Lower lobe of right lung (tissue), 2 donors: ENCODE results near the gene TDRD3. TPM values are rescaled to one million over a fixed set of nuclear protein-coding genes. Genes with fewer than 3 reads are reported as not detected.

Experiments
- ATAC-seq, 2 donors: fragments of 200-7000 bp; cut with Tn5 transposase; one replicate each; pipeline ENCODE4 v1.9.1; 2020 to 2022; ENCODE audit warnings: mild to moderate bottlenecking in 2 of 2, moderate library complexity in 2 of 2
- DNase-seq: peaks from one replicate; pipeline ENCODE4 v3.0.0-alpha.2; 2020
- H3K27ac ChIP-seq: fragments of 200-600 bp; one replicate; pipeline ENCODE4 v1.8.0; 2022
- H3K27me3 ChIP-seq: fragments of 200-600 bp; one replicate; pipeline ENCODE4 v1.8.0; 2022; ENCODE audit warnings: low read depth
- H3K36me3 ChIP-seq: fragments of 200-600 bp; one replicate; pipeline ENCODE4 v1.8.0; 2022; ENCODE audit warnings: mild to moderate bottlenecking
- H3K4me1 ChIP-seq: fragments of 200-600 bp; one replicate; pipeline ENCODE4 v1.8.0; 2022
- H3K4me3 ChIP-seq: fragments of 200-600 bp; one replicate; pipeline ENCODE4 v1.8.0; 2022; ENCODE audit warnings: mild to moderate bottlenecking
- H3K9me3 ChIP-seq: fragments of 200-600 bp; one replicate; pipeline ENCODE4 v1.8.0; 2022
- intact Hi-C: fragments of 100-400 bp; cut with DNase I; formaldehyde crosslinking; loops from one replicate; pipeline ENCODE4 v1.11.0; 2022
- total RNA-seq: library from RNA; stranded (reverse); fragmentation: NEBNext Ultra II Directional; extraction: Animal tissue kit (Norgen Biotek cat#: 25700); gene quantifications from one replicate; pipeline ENCODE4 v1.2.1, GENCODE V29; 2021
- TF ChIP-seq, protein P1 (sequence below): fragments of 200-600 bp; IDR thresholded peaks from one replicate; pipeline ENCODE4 v1.8.0; 2022; ENCODE audit warnings: antibody characterized with exemption, mild to moderate bottlenecking
- donor health status: DM: no; HTN: yes; CAD: no; lungs with severe emphysema.

Gene TDRD3
- total RNA-seq, 1 donor from 2014 or later, result 27.0 TPM

DNA sequence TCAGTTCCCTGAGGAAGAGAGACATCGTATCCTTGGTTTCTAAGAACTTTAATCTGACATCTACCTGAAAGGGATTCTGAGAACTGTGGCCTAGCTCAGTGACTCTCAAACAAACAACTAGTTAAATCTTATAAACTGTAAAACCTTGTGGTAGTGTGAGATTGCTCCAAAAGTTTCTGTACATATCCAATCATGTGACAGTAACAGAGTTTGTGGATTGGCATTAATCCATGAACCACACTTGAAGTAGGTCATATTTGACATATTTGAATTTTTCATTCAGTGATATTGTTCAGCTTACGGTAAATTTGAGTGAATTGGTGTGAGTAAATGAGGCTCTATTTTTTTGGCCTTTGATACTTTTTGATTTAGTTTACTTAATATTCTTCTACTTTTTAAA lies 15.0 kb downstream of the TDRD3 start:
- TF ChIP-seq, protein P1, sequence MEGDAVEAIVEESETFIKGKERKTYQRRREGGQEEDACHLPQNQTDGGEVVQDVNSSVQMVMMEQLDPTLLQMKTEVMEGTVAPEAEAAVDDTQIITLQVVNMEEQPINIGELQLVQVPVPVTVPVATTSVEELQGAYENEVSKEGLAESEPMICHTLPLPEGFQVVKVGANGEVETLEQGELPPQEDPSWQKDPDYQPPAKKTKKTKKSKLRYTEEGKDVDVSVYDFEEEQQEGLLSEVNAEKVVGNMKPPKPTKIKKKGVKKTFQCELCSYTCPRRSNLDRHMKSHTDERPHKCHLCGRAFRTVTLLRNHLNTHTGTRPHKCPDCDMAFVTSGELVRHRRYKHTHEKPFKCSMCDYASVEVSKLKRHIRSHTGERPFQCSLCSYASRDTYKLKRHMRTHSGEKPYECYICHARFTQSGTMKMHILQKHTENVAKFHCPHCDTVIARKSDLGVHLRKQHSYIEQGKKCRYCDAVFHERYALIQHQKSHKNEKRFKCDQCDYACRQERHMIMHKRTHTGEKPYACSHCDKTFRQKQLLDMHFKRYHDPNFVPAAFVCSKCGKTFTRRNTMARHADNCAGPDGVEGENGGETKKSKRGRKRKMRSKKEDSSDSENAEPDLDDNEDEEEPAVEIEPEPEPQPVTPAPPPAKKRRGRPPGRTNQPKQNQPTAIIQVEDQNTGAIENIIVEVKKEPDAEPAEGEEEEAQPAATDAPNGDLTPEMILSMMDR, result no peak
- Histone ChIP-seq H3K4me3 (no peak overlapping the region), H3K9me3 (no peaks in the 10 kb centered on the region), H3K4me1 (peaks cover 19% of the 10 kb centered on the region), H3K36me3 (no peaks in the 10 kb centered on the region), H3K27ac (no peak overlapping the region), H3K27me3 (no peaks in the 10 kb centered on the region)
- no peak for ATAC-seq
- DNase-seq, result no peak
- intact Hi-C loops, result no loop called here

DNA sequence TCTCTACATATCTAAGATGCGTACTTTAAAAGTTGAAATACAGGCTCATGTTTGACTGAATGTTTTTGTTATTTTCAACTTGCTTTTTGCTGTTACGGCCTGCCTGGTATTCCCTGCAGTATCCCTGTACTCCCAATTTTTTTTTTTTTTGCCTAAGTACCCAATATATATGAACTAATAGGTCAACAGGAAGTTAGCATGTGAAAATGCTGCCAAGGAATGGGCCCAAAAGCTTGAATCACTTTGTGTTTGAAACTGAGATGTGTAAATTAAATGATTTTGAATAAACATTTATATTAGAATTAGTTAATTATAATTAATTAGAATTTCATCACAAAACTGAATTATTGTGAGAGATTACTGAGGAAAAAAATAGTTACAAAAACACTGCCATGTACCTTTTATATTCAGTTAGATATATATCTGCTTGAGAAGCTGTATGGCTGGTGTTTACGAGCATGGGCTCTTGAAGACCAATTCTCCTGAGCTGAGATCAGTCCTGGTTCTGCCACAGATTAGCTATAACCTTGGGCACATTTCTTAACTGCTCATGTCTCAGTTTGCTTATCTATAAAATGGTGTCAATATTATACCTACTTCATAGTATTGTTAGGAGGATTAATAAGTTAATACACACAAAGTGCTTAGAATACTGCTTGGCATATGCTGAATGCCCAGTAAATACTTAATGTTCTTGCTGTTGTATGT lies 16.0 kb downstream of the TDRD3 start:
- H3K27me3 ChIP-seq, result no peaks in the 10 kb centered on the region
- no peaks in the 10 kb centered on the region for H3K9me3 ChIP-seq
- no peak overlapping the region for H3K4me3 ChIP-seq
- ATAC-seq, result no peak
- peaks cover 19% of the 10 kb centered on the region for H3K4me1 ChIP-seq
- DNase-seq, result no peak
- intact Hi-C loops, result no loop called here
- H3K27ac ChIP-seq, result no peak overlapping the region
- no peaks in the 10 kb centered on the region for H3K36me3 ChIP-seq
- TF ChIP-seq, protein P1, result no peak

DNA sequence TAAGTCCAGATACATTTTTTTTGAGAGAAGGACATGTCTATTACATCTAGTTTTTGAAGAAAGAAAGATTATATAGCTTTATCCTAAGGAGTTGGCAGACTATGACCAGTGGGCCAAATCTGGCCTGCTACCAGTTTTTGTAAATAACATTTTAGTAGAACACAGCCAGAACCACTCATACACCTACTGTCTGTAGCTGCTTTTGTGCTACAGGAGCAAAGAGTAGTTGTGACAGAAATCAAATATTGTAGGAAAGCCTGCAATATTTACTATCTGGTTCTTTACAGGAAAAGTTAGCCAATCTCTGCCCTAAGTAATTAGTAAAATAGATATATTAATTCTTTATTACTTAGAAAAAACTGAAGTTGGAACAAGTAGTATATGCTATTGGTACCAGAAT lies 17.2 kb downstream of the TDRD3 start:
- TF ChIP-seq, protein P1, result no peak
- intact Hi-C loops, result no loop called here
- peaks cover 19% of the 10 kb centered on the region for H3K4me1 ChIP-seq

DNA sequence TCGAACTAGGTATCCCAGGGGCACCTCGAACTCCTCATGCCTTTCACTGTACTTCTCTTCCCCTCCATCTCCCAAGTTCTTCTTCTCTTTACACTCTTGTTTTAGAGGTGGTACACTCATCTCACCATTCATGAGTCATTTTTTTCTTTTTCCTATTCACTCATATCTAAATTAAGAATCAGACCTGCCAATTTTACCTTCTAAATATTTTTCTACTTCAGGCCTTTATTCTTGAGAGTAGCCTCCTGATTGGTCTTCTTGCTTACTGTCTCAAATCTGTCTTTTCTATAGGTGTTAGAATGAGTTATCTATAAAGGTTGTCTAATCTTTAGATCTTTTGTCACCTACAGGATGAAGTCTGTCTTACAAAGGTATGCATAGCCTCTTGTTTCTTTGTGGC lies 20.7 kb downstream of the TDRD3 start:
- Histone ChIP-seq H3K4me1 (peaks cover 9% of the 10 kb centered on the region), H3K27ac (no peak overlapping the region), H3K4me3 (no peak overlapping the region), H3K27me3 (no peaks in the 10 kb centered on the region), H3K36me3 (no peaks in the 10 kb centered on the region), H3K9me3 (no peaks in the 10 kb centered on the region)
- TF ChIP-seq, protein P1, result no peak
- intact Hi-C loops, result no loop called here
- ATAC-seq, result no peak
- no peak for DNase-seq

More for the DNA sequence above, 17.2 kb downstream of the TDRD3 start:
- Histone ChIP-seq H3K27ac (no peak overlapping the region), H3K36me3 (no peaks in the 10 kb centered on the region), H3K27me3 (no peaks in the 10 kb centered on the region), H3K4me3 (no peak overlapping the region), H3K9me3 (no peaks in the 10 kb centered on the region)
- ATAC-seq, result no peak
- DNase-seq, result no peak

DNA sequence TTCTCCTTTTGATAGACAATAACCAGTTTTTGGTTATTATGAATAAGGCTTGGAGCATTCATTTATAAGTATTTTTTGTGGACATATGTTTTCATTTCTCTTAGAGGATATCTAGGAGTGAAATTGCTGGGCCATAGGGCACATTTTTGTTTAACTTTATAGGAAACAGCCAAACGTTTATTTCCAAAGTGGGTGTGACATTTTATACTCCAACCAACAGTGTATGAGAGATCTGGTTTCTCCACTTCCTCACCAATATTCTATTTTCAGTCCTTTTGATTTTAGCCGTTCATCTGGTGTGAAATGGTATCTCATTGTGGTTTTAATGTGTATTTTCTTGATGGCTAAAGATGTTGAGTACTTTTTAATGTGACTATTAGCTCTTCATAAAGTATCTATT lies 21.9 kb downstream of the TDRD3 start:
- no peaks in the 10 kb centered on the region for H3K4me1 ChIP-seq
- no peaks in the 10 kb centered on the region for H3K27me3 ChIP-seq
- TF ChIP-seq, protein P1, result no peak
- no peak overlapping the region for H3K27ac ChIP-seq
- H3K4me3 ChIP-seq, result no peak overlapping the region
- ATAC-seq (no peak), DNase-seq (no peak)
- H3K36me3 ChIP-seq, result no peaks in the 10 kb centered on the region
- H3K9me3 ChIP-seq, result no peaks in the 10 kb centered on the region
- intact Hi-C loops, result no loop called here
